GF-D8 (cell line): ENCODE measurements around the gene STAB1.

ENCODE experiments used
- DNase-seq: peaks from one replicate; lab custom pipeline; 2025; lab: John Stamatoyannopoulos, UW

Gene STAB1

DNA sequence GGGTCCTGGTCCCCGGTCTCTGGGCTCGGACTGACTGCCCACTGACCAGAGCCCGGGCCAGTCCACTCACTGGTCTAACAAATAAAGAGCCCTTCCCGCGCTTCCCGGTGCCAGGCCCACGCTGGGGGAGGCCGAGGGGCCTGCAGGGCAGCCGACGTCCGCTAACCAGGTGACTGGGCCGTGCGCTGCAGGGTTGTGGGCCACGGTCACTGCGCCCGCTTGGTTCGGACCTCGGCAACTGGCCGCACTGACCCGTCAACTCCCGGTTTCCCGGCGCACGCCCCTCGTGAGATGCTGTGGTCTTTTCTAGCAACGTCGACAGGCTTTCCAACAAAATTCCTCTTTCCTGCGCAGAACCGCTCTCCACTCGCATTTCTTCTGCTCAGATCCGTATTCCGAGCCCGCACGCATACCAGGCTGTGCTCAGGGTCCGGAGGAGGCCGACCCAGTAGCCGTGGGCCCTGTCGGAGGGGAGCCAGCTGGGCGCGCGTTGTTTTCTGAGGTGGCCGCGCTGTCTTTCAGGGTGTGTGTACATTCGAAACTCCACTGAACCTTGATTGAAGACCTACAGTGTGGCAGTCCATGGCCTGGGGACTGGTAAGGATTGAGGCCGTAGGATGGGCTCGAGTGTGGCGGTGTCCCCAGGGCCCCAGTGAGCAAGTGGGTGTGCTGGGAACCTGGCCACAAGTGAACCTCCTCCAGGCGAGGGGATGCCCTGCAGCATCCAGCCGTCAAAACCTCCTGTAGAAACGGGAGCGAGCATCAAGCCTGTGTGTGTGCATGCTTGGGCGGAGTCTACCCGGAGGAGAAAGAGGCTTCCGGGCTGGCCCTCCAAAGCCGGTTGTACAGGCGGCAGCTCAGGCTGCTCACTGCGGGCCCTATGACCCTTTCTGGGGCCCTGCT, 39.4 kb downstream of the STAB1 start:
- no peak for DNase-seq

DNA sequence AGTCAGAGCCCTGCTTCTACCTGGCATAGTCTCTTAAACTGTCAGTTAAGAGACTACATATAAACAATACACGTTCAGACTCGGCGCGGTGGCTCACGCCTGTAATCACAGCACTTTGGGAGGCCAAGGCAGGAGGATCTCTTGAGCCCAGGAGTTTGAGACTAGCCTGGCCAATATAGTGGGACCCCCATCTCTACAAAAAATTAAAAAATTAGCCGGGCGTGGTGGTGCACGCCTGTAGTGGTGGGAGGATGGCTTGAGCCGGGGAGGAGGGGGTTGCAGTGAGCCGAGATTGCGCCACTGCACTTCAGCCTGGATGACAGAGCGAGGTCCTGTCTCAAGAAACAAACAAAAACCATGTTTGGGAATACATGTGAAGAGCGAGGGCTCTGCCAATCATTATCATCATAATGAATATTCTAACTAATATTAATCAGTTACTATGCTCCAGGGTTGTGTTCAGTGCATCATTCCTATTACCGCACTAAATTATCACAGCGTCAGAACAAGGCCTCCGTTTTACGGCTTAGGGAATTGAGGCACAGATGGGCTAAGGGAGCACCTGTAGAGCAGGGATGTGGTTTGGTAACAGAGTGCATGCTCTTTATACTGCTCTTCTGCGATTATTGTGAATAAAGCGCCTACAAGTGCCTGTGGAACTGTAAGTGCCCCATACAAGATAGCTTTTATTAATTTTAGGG, 40.4 kb downstream of the STAB1 start:
- no peak for DNase-seq

DNA sequence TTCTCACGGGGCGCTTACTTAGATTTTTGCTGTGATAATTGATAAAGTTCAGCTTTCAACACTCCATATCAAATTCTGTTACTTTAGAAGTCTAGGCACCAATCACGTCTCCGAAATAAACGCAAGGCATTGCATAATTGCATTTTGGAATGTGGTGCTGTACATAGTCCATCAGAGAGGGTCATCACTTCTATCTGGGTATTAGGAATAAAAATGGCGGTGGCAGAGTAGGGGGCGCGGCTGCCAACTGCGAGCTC, 40.9 kb downstream of the STAB1 start:
- no peak for DNase-seq

DNA sequence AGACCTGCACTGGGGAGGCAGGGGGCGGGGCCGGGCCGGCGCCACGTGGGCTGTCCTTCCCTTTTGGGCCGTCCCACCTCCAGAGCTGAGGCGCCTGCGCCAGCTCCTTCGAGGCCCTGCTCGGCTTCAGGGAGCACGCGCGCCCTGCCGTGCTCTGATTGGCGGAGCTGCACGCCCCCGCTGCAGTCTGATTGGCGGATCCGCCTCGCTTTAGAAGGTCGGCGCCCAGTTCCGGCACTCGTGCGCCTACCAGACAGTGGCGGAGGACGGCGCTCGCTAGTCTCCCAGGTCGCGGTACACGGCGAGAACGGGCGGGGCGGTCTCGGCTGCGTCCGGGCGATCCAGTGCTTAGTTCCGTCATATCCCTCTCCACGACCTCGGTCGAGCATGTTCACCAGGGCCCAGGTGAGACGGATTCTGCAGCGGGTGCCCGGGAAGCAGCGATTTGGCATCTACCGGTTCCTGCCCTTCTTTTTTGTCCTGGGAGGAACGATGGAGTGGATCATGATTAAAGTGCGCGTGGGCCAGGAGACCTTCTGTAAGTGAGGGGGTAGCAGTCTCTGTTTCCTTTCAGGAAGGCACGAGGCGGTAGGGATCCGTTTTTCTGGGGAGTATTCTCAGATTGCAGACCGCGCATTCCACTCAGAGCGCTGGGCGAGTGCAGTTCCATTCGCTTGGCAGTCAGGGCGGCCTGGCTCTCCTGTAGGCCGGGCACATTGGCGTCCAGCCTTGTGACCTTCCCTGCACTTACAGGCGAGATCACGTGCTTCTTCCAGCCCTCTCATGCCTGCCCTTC, 41.4 kb downstream of the STAB1 start, which contains the start of gene UQCC5:
Gene UQCC5, plus strand, starts transcription at position 237 of the 796 bp plus-strand sequence. Its CDS starts 151 bp downstream, at position 388.
- DNase-seq = peak; percentile 94

DNA sequence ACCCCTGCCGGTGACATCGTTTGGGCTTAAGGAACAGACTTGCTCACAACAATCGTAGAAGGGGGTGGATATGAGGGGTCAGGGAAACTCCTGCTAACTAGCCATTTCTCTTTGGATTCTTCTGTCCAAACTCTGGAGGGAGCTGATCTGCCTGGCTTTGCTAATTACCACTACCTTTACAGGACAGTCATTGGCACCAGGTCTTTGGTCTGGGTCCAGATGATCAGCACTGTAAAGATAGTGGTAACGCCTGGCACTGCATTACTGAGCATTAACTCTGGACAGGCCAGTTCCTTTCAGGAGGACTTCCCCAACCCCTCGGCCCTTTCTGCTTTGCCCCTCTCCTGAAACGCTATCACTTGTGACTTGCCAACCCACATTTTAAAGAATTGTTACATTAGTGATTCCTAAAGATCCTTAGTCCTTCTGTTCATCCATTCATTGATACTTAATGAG, 42.1 kb downstream of the STAB1 start:
- no peak for DNase-seq

DNA sequence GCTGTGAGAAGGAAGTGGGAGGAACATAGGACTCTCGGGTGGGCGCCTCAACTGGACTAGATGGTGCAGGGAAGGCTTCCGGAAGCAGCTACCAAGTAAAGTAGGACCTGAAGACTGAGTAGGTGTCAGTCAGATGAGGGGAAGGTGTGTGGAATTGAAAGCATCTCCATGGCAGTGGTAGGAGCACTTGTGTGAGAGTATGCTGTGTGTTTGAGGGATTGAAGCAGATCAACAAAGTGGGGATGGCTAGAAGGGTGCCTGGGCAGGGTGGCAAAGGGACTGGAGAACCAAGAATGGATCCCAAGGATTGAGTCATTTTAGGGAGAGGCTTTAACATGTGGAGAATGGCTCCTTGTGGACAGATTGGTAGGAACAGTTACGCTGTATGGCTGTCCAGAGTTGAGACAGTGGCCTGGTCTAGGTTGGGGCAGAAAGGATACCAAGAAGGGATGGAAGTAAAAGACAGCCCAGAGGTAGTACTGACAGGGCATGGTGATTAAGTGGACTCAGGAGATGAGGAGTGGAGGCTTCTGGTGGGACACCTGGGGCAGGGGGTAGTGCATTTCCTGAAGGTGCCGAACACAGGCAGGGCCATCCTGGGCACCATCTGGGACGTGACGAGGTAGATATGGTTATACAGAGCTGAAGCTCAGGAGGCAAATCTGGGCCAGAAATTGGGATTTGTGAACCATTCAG, 42.7 kb downstream of the STAB1 start:
- DNase-seq = no peak

DNA sequence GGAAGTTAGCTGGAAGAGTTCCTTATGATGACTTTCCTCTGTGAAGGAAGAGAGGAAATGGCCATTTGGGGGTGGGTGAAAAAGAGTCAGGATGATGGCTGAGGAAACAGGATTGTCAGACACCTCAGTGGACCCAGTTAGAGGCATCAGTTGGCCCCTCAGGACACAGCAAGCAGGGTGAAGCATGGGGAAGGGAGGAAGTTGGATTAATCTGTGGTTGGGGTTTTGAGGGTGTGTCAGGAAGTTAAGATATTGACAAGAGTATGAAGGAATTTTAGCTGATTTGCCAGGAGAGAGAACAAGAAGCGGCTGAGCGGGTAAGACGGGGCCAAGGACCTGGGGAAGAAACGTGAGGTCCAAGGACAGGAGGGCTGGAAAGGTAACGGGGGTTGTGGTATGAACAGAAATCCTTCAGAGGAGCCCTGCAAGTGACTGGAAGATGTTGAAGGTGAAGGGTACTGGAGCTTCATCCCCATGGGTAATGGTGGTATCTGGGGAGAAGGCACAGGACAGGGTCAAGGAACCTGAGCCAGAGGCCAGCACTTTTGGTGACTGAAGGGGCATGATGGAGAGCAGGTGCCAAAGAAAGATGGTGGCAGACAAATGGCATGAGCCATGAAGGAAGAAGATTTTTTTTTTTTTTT, 44.0 kb downstream of the STAB1 start:
- peak; percentile 7 for DNase-seq

DNA sequence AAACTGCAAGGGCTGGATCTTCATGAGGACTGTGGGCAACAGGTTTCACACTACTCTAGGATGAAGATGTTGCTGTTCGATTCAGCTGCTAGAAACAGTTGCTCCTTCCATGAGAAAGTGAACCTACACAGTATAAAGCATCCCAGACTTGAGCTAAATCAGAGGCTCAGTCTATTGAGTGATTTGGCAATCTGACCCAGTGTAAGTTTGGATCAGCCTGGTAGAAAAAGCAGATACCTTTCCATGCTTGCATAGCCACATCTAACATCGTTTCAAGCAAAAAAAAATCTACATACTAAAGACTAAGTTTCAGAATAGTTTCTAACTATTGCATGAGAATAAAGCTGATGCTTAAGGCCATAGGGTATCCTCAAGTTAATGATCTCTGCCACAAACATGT, 45.9 kb downstream of the STAB1 start:
- DNase-seq = no peak

DNA sequence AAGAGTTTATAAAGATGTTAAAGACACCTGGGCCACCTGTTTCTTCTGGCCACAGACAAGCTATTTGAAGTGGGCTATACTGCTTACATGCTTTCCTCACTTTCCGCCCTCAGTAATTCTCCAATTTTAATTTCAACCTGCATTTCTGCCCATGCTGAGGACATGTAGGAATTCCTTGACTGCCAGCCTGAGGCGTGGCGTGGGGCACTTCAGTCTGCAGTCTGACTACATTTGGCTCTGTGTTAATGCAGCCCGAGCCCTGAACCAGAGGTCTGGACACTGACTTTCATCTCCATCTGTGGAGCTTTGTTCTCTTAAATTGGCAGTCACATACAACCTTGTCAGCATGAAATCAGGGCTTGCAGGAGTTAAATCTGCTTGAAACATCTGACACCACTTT, 49.8 kb downstream of the STAB1 start:
- no peak for DNase-seq

DNA sequence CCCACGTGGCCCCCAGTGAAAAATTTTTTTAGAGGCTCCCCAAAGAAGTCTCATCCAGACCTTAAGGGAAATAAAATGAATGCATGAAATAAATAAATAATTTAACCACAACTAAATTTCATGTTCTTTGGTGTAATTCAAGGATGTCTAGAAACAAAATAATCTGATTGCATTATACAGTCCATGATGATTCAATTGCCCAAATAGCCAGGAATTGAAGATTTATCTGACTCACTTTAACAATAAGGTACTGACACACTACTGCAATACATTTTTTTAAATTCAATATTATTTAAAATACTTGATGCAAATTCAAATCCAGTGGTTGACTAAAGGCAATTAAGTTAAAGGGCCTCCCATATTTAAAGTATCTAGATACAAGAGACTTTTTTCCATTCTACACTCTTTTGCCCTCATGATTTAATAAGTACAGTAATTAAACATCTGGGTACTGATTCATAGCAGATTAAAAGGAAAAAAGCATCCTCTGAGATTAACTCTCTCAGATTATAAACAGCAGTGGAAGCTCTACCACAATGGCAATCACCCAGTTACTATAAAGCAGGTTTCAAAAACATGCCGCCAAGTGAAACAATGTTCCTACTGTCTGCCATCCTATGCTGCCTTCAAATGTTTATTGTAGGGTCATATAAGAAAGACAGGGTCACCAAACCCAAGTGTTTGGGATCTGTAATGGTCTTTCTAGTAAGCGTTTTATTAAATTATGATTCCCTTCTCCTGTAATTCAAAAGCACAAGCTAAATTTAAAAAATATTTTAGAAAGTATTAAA, 51.2 kb downstream of the STAB1 start:
- DNase-seq = no peak

DNA sequence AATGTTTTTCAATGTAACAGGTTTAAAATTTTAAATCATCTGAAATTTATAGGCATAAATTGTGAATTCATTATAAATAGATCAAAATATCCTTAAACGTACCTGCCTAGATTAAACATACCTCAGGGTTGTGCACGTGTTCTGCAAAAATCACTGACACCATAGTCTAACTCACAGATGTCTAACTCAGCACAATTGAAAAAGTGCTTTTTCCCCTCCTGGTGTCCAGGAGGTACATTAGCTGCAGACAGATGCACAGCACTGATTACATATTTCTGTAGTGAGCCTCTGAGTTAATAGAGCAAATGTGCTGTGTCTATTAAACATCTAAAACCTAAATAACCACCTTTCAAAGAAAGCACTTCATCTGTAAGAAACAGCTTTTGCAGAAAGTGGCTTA, 52.0 kb downstream of the STAB1 start:
- DNase-seq = no peak

DNA sequence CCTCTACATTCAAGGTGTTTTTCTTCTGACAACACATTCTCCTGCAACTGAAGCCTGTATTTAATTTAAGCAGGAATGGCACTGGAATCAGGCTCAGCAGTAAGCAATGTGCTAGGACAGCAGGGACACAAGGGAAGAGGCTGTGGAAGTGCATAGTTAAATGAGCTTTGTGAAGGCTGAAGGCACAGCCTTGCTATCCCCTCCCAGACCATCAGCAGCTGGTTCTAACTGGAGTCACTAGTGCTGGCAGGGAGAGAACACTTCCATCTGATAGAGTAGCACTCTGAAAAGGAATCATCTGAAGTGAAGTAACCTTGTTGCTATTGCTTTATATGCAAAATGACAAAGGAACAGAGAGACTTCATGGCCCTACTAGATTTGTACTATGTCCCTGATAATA, 56.0 kb downstream of the STAB1 start:
- no peak for DNase-seq

DNA sequence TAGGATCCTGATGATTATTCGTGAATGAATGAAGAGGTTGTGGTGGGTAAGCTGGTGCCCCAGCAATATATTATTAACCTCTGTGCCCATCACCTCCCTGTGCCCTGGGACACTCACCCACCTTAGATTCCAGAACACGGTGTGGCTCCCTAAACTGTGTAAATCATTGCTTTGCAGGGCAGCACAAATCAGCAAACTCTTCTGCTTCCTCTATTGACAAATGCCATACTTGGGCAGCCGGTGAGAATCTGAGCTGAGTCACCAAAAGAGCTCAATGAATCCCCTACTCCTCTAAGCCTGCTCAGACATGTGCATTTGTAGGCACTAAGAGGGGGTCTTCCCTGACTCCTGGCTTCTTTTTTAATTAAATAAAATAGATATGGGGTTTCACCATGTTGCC, 57.0 kb downstream of the STAB1 start:
- no peak for DNase-seq

DNA sequence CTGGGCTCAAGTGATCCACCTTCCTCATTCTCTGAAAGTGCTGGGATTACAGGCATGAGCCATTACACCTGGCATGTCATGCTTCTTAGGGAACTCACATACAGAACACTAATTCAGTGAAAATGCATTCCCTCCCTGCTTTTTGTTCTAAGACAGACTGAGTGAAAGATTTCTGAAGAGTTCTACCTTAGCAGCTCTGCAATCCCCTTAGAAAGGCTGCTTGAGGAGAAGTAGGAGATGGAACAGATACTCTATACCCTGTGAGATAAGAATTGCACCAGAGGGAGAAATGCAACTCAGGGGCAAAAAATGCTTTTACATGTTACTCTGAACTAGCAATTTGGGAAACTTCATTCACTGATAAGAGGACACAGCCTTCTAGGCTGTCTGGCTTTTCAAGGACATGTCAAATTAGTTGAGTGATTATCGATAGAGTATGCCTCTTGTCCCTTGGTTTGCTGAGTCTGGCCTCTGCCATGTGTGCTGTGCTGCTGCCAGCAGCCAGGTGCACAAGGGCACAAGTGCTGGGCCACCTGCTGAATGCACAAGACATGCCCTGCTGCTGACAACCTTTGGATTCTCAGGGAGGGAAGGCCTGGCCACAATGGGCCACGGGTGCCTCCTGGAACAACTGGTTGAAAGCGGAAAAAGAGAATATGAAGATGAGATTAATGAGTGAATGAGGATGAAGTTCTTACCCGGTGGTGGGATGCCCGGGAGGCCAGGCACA, 59.1 kb downstream of the STAB1 start:
- DNase-seq = no peak

DNA sequence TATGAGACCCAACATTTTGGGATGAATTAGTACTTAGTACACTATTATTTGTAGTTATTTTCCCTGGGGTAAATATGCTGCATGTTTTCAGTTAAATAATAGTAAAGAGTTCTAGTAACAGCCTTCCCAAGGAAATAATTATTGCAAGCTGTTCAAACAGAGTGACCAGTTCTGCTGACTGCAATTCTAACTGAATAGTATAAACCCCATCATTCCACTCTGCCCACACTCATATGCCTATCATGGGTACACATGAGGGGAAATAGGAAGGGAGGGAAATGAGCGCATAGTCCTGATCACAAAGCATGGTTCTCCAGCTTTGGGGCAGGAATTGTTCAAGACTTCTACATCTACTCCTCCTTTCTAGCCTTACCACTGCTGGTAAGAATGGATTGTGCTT, 59.9 kb downstream of the STAB1 start:
- no peak for DNase-seq

DNA sequence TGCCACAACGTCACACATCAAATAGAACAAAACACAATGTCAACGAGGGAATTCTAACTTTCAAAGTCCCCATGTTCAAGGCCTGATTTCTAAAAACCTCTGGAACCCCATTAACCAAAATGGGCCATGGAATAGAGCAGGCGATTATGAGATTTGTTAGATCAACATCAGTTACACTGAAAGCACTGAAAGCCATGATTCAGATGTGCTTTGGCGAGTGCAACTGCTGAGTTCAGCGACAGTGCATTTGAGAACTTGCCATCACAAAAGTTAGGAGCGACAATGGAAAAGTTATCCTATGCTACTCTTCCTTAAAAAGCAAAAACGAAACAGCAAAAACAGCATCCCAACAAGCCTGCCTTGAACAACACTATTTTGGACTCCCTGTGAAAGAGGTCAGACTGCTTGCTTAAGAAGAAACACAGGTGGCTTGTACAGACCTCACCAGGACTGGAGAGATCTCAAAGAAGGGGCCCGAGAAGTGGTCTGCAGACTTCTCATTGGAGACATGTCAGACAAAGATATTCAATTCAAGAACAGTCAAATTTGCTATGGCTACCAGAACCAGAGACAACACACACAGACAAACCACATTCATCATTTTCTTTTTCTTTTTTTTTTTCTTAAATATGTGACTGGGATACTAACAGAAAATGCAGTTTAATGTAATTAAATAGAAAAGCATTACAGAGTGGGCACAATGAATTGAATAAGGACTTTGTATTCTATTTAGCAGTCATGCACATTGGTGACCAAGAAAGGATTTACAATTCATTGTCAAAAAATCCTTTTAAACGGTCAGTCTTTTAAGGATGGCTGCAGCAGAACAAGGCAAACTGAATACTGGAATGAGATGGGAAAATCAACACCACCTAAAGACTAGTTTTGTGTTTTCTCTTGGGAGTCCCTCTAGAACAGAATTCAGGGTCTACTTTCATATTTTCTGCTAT, 62.1 kb downstream of the STAB1 start:
- DNase-seq = no peak

DNA sequence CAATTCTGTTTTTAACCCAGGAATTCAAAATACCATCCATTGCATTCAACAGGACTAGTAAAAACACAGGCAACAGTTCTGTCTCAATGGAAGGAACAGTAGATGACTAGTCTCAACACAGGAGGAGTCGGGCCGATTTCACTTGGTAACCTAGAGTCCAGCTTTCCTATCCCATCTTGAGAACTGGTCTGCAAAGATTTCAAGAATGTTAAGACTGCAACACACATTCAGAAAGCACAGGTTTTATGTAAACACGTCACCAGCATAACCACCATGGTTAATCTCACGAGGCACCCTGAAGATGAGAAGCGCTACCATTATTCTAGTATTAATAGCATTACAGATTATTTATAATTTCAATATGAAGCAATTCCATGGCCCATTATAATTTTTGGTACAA, 63.3 kb downstream of the STAB1 start:
- DNase-seq = no peak

DNA sequence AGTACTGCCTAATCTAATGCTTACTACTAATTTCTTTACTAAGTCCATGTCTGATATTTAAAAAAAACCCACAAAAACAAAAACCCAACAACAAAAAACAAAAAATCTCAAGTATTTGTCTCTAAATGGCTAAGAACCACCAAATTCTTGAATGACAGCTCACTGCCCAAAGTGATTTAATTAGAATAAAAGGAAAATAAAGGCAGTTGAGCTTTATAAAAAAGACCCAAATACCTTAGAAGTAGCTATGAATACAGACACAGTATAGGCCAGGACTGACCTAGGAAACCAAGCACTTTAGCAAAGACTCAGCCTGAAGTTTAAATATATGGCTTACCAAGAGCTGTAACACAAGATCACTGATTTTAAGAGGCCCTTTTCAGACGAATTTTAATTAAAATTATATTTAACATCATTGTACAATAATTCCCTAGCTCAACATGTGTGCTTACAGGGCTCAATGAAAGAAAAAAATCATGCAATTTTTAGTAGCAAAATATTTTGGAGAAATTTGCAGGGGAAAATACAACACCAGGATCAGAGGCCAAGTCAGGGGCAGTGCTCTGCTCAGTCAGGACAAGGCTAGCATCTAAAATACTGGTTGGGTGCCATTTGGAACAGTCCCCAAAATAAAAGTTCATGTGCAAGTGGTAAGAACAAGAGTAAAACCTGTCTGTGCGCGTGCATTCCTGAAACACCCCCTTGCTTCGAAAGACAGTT, 66.0 kb downstream of the STAB1 start:
- no peak for DNase-seq
